ENCODE measurements around the gene NR2C2. TPM values are rescaled to one million over a fixed set of nuclear protein-coding genes. Genes with fewer than 3 reads are reported as not detected.

NR2C2 gene
- total RNA-seq, 4 donors from 2014 or later, result 24.3 to 58.2 (median 39.9) TPM

DNA sequence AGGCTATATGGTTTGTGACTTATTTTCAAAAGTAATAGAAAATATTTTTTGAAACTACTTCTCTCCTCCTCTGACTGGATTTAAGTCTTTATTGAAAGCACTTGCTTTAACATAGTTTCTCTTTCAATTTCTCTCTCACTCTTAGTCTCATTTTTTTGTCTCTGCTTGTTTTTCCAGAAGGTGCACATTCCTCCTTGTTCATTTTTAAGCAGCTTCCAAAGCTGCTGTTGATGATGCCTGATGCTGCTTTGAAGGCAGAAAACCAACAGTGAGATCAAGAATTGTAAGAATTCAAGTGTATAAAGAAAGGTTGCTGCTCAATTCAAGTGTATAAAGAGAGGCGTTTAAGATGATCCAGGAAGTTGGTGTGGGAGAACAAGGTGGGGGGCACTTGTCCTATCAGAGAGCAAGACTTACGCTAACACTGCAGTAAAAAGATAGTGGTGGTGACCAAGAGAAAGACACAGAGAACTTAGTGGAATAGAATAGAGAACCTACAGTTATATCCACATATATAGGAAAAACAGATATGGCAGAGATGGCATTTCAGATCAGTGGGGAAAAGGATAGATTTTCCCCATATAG, 12.1 kb downstream of the NR2C2 start:
- TF ChIP-seq, protein P1, sequence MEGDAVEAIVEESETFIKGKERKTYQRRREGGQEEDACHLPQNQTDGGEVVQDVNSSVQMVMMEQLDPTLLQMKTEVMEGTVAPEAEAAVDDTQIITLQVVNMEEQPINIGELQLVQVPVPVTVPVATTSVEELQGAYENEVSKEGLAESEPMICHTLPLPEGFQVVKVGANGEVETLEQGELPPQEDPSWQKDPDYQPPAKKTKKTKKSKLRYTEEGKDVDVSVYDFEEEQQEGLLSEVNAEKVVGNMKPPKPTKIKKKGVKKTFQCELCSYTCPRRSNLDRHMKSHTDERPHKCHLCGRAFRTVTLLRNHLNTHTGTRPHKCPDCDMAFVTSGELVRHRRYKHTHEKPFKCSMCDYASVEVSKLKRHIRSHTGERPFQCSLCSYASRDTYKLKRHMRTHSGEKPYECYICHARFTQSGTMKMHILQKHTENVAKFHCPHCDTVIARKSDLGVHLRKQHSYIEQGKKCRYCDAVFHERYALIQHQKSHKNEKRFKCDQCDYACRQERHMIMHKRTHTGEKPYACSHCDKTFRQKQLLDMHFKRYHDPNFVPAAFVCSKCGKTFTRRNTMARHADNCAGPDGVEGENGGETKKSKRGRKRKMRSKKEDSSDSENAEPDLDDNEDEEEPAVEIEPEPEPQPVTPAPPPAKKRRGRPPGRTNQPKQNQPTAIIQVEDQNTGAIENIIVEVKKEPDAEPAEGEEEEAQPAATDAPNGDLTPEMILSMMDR (IDR thresholded peaks at IDR 0.05), result no peak
- no peak for TF ChIP-seq POLR2A (IDR thresholded peaks at IDR 0.05)
- 79 to 81% methylated on average over 2 of the region's 2 CpGs for WGBS, 2 donors
- no peak for DNase-seq (ENCODE audit: low spot score in 2 of 2)
- intact Hi-C loops (cut with DNase I; ENCODE audit: low total_unique reads), result no loop called here
- H3K4me3 ChIP-seq (ENCODE audit: low read depth, poor library complexity, severe bottlenecking), result no peak overlapping the region

DNA sequence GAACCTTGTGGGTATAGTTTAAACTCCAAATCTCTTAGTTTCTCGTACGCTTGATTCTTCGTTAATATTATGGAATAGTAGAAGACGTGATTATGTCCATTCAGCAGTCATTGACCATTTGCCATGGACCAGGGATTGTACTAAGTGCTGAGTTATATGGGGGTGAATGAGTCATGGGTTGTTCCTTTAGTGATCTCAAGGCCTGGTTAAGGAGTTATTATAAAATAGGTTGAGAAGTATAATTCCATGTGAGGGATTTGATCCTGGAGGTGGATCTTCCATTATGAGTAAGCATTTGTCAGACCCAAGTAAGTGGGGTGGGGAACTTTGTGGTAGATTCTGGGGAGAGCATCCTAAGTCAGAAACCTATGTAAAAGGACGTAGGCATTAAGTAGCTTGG, 15.4 kb downstream of the NR2C2 start:
- DNase-seq (ENCODE audit: low spot score in 2 of 2), result no peak
- H3K4me3 ChIP-seq (ENCODE audit: low read depth, poor library complexity, severe bottlenecking), result no peak overlapping the region
- intact Hi-C loops (cut with DNase I; ENCODE audit: low total_unique reads), result no loop called here
- no peak for TF ChIP-seq POLR2A (IDR thresholded peaks at IDR 0.05)
- TF ChIP-seq, protein P1 (IDR thresholded peaks at IDR 0.05), result no peak
- 97 to 98% methylated on average over 5 of the region's 5 CpGs for WGBS, 2 donors

DNA sequence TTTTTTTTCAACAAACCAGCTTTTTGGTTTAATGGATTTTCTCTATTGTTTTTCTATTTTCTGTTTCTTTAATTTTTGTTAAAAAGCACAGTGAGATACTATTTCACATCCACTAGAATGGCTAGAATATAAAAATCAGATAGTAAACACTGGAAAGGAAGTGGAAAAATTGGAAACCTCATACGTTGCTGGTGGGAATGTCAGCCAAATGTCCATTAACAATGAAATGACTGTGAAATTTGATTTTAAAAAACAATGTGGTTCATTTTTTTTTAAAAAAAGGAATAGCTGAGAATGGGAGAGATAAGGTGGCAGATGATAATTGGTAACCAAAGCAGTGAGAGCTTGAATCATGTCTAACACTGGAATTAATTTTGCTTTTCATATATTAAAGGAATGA, 19.9 kb downstream of the NR2C2 start:
- intact Hi-C loops (cut with DNase I; ENCODE audit: low total_unique reads), result no loop called here

DNA sequence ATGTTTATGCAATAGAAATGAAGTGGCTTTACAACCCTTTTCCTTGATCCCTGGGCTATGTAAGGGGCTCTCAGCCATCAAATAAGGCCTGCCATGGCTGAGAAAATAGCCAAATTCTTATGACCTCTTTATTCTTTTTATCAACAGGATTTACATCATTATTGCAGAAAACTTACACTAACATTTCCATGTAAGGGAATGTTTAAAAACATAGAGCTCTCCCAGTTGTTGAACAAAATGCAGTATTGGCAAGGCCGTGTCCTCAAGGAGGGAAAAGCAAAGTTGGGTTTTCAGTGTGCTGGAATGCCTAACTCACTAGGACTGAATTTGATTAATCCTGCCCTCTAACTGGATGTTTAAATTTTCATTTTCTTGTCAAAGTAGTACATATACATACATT, 22.3 kb downstream of the NR2C2 start:
- 93 to 94% methylated on average over 1 of the region's 1 CpG for WGBS, 2 donors
- no peak for TF ChIP-seq POLR2A (IDR thresholded peaks at IDR 0.05)
- TF ChIP-seq, protein P1 (IDR thresholded peaks at IDR 0.05), result no peak
- H3K4me3 ChIP-seq (ENCODE audit: low read depth, poor library complexity, severe bottlenecking), result no peak overlapping the region
- no peak for DNase-seq (ENCODE audit: low spot score in 2 of 2)
- intact Hi-C loops (cut with DNase I; ENCODE audit: low total_unique reads), result no loop called here

More for the DNA sequence above, 19.9 kb downstream of the NR2C2 start:
- no peak overlapping the region for H3K4me3 ChIP-seq (ENCODE audit: low read depth, poor library complexity, severe bottlenecking)
- no peak for DNase-seq (ENCODE audit: low spot score in 2 of 2)
- WGBS, 2 donors, result 60 to 61% methylated on average over 1 of the region's 1 CpG
- TF ChIP-seq POLR2A (IDR thresholded peaks at IDR 0.05), result no peak
- TF ChIP-seq, protein P1 (IDR thresholded peaks at IDR 0.05), result no peak

DNA sequence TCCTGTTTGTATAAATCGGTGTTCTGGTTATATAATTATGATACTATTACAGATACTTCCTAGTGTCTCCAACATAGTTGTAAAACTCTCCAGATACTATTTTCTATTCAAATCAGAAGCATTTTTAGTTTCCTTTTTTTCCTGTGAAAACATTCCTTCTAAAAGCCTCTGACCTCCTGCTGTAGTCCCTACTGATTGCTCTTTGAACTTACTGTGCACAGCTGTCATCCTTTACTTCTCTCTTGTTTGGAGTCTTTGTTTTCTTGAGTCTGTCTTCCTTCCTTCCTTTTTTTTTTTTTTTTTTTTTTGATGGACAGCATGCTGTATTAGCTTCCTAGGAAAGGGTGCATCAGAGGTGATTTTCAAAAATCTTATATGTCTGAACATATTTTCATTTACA, 28.9 kb downstream of the NR2C2 start:
- intact Hi-C loops (cut with DNase I; ENCODE audit: low total_unique reads), result no loop called here
- 71 to 77% methylated on average over 1 of the region's 1 CpG for WGBS, 2 donors
- DNase-seq (ENCODE audit: low spot score in 2 of 2), result no peak
- TF ChIP-seq POLR2A (IDR thresholded peaks at IDR 0.05), result no peak
- H3K4me3 ChIP-seq (ENCODE audit: low read depth, poor library complexity, severe bottlenecking), result no peak overlapping the region

DNA sequence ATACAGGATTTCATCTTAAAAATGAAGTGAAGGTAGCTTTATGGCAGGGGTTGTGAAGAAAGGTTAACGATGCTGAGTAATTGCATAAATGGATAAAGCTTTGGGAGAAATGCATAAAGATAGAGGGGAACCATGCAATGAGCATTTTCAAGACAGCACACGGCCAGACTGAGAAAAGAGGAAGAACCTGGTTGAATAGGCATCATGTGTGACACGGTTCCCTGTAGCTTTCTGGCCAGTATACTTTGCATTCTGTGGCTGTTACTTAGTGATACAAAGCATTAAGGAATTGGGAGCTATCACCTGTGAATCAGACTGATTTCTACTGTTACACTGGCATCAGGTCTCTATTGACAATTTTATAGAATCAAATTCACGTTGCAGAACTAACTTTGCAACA, 33.3 kb downstream of the NR2C2 start:
- WGBS, 2 donors, result 87 to 88% methylated on average over 4 of the region's 4 CpGs
- DNase-seq (ENCODE audit: low spot score in 2 of 2), result no peak
- H3K4me3 ChIP-seq (ENCODE audit: low read depth, poor library complexity, severe bottlenecking), result no peak overlapping the region
- intact Hi-C loops (cut with DNase I; ENCODE audit: low total_unique reads), result no loop called here
- TF ChIP-seq, protein P1 (IDR thresholded peaks at IDR 0.05), result no peak
